Stimulated activated CD8-positive, alpha-beta memory T cell treated with anti-CD3 and anti-CD28 coated beads, Interleukin-12 subunit alpha, Interleukin-12 subunit beta, amount 100 ng/mL, for 24 hours (primary cell): ENCODE data around the gene KCND2.
A peak's percentile ranks its signal among the peaks of the same experiment; 100 is the strongest.
"Not testable (repeated sequence)": the region's sequence is repeated elsewhere in the genome, so short reads cannot be mapped to it uniquely, and the experiment has no call there.

Source experiments
- DNase-seq: peaks from one replicate; pipeline ENCODE4 v3.0.0-alpha.2; 2020; ENCODE audit errors: extremely low read depth

KCND2 gene

GRCh38 chr7:120743128-120743527, 470.2 kb downstream of the KCND2 start:
- DNase-seq, result no peak

- DNase-seq, result no peak
Observed at GRCh38 chr7:120760050-120760449, 487.1 kb downstream of the KCND2 start.

GRCh38 chr7:120760851-120761250, 487.9 kb downstream of the KCND2 start:
- no peak for DNase-seq

- no peak for DNase-seq
Observed at GRCh38 chr7:120770206-120770605, 497.2 kb downstream of the KCND2 start.

GRCh38 chr7:120774481-120774880, 501.5 kb downstream of the KCND2 start:
- DNase-seq, result no peak

- no peak for DNase-seq
Observed at GRCh38 chr7:120775755-120776154, 502.8 kb downstream of the KCND2 start.

- DNase-seq, result not testable (repeated sequence)
Observed at GRCh38 chr7:120779078-120779477, 506.1 kb downstream of the KCND2 start.

- DNase-seq, result not testable (repeated sequence)
Observed at GRCh38 chr7:120780451-120780850, 507.5 kb downstream of the KCND2 start.

GRCh38 chr7:120780938-120781337, 508.0 kb downstream of the KCND2 start:
- no peak for DNase-seq

GRCh38 chr7:120781924-120782323, 508.9 kb downstream of the KCND2 start:
- not testable (repeated sequence) for DNase-seq

GRCh38 chr7:120783273-120783672, 510.3 kb downstream of the KCND2 start:
- no peak for DNase-seq

GRCh38 chr7:120783721-120784120, 510.7 kb downstream of the KCND2 start:
- DNase-seq, result no peak

- no peak for DNase-seq
Observed at GRCh38 chr7:120785095-120785494, 512.1 kb downstream of the KCND2 start.

- peak; percentile 19 for DNase-seq
Observed at GRCh38 chr7:120792091-120792860, 519.3 kb downstream of the KCND2 start.

- DNase-seq, result no peak
Observed at GRCh38 chr7:120792861-120793130, 519.8 kb downstream of the KCND2 start.

- DNase-seq, result no peak
Observed at GRCh38 chr7:120793213-120793936, 520.4 kb downstream of the KCND2 start.

- DNase-seq, result no peak
Observed at GRCh38 chr7:120794106-120794729, 521.2 kb downstream of the KCND2 start.

GRCh38 chr7:120797026-120797645, 524.2 kb downstream of the KCND2 start:
- no peak for DNase-seq

GRCh38 chr7:120799147-120799546, 526.2 kb downstream of the KCND2 start:
- DNase-seq, result no peak
